SK-N-SH (cell line): Measurements from ENCODE around the gene RPUSD3.

Experiments
- POLR2AphosphoS5 ChIP-seq: IDR thresholded peaks from 2 replicates; pipeline ENCODE4 v1.6.1; 2012; ENCODE audit warnings: low read depth, low read length
- RFX5 ChIP-seq: IDR thresholded peaks from 2 replicates; pipeline ENCODE4 v1.6.1; 2012; ENCODE audit warnings: mild to moderate bottlenecking, improper control_type of control experiment, low read length
- SIN3A ChIP-seq: IDR thresholded peaks from 2 replicates; pipeline ENCODE4 v1.6.1; 2012; ENCODE audit warnings: low read depth, mild to moderate bottlenecking, low read length, moderate library complexity, borderline replicate concordance
- YY1 ChIP-seq: IDR thresholded peaks from 2 replicates; pipeline ENCODE4 v1.4.0; 2012; ENCODE audit warnings: low read depth, mild to moderate bottlenecking
- TF ChIP-seq, protein P1 (sequence below): fragments of 200-600 bp; sonication (generic); IDR thresholded peaks from 2 replicates; pipeline ENCODE4 v1.6.1; 2017; ENCODE audit warnings: antibody characterized with exemption, mild to moderate bottlenecking, moderate library complexity
- TF ChIP-seq, protein P2 (sequence below): IDR thresholded peaks from 2 replicates; pipeline ENCODE4 v1.6.1; 2012; ENCODE audit warnings: mild to moderate bottlenecking, low read depth, low read length, moderate library complexity

DNA sequence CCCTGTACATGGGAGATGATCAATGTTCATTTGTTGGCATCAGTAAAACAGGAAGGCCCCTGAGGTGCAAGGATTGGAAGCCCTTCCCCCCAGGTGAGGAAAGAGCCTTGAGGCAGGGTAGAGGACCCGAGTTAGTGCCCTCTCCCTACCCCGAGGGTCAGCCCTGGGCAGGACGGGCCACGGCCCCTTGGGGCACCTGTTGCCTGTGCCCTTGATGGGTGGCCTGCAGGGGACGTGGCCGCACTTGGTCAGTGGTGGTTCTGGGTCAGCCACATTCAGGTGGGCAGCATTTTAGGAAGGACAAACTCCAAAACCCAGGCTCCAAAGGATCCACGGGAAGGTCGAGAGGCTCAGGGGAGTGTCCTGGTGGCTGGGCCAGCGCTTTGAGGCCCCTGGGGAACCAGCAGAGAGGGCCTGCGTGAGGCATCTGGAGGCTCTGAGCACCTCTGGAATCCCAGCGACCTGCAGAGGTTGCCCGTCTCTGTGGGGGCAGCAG lies 15.8 kb upstream of the RPUSD3 start:
- TF ChIP-seq SIN3A = no peak
- TF ChIP-seq, protein P1, sequence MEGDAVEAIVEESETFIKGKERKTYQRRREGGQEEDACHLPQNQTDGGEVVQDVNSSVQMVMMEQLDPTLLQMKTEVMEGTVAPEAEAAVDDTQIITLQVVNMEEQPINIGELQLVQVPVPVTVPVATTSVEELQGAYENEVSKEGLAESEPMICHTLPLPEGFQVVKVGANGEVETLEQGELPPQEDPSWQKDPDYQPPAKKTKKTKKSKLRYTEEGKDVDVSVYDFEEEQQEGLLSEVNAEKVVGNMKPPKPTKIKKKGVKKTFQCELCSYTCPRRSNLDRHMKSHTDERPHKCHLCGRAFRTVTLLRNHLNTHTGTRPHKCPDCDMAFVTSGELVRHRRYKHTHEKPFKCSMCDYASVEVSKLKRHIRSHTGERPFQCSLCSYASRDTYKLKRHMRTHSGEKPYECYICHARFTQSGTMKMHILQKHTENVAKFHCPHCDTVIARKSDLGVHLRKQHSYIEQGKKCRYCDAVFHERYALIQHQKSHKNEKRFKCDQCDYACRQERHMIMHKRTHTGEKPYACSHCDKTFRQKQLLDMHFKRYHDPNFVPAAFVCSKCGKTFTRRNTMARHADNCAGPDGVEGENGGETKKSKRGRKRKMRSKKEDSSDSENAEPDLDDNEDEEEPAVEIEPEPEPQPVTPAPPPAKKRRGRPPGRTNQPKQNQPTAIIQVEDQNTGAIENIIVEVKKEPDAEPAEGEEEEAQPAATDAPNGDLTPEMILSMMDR = no peak
- no peak for TF ChIP-seq RFX5
- TF ChIP-seq, protein P2, sequence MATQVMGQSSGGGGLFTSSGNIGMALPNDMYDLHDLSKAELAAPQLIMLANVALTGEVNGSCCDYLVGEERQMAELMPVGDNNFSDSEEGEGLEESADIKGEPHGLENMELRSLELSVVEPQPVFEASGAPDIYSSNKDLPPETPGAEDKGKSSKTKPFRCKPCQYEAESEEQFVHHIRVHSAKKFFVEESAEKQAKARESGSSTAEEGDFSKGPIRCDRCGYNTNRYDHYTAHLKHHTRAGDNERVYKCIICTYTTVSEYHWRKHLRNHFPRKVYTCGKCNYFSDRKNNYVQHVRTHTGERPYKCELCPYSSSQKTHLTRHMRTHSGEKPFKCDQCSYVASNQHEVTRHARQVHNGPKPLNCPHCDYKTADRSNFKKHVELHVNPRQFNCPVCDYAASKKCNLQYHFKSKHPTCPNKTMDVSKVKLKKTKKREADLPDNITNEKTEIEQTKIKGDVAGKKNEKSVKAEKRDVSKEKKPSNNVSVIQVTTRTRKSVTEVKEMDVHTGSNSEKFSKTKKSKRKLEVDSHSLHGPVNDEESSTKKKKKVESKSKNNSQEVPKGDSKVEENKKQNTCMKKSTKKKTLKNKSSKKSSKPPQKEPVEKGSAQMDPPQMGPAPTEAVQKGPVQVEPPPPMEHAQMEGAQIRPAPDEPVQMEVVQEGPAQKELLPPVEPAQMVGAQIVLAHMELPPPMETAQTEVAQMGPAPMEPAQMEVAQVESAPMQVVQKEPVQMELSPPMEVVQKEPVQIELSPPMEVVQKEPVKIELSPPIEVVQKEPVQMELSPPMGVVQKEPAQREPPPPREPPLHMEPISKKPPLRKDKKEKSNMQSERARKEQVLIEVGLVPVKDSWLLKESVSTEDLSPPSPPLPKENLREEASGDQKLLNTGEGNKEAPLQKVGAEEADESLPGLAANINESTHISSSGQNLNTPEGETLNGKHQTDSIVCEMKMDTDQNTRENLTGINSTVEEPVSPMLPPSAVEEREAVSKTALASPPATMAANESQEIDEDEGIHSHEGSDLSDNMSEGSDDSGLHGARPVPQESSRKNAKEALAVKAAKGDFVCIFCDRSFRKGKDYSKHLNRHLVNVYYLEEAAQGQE = no peak
- TF ChIP-seq POLR2AphosphoS5 = no peak
- TF ChIP-seq YY1 = no peak
